Measurements from ENCODE around the gene PDZD2.

Gene PDZD2

DNA sequence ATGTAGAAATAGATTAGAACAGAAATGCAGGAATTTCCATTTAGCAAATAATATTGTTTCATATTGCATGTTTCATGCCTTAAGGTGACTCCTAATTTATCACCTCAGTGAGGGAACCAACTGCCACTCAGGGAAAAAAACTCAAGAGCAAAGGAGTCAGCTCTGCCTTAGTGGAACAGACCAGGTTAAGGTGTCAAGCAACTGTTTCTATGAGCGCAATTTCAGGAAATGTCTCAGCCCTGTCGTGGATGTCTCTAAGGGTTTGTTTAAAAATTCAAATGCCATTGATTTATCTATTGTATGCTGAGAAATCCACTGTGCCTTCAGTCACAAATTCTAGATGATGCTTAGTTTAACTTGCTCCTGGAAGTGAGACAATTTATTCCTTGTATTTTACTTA lies 34.7 kb upstream of the PDZD2 start:
- no peak overlapping the region for H3K4me3 ChIP-seq (ENCODE audit: low read depth, low read length)
- TF ChIP-seq, protein P1, sequence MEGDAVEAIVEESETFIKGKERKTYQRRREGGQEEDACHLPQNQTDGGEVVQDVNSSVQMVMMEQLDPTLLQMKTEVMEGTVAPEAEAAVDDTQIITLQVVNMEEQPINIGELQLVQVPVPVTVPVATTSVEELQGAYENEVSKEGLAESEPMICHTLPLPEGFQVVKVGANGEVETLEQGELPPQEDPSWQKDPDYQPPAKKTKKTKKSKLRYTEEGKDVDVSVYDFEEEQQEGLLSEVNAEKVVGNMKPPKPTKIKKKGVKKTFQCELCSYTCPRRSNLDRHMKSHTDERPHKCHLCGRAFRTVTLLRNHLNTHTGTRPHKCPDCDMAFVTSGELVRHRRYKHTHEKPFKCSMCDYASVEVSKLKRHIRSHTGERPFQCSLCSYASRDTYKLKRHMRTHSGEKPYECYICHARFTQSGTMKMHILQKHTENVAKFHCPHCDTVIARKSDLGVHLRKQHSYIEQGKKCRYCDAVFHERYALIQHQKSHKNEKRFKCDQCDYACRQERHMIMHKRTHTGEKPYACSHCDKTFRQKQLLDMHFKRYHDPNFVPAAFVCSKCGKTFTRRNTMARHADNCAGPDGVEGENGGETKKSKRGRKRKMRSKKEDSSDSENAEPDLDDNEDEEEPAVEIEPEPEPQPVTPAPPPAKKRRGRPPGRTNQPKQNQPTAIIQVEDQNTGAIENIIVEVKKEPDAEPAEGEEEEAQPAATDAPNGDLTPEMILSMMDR (IDR thresholded peaks at IDR 0.05), result no peak
- no peaks in the 10 kb centered on the region for H3K4me1 ChIP-seq
- H3K9ac ChIP-seq, result no peak overlapping the region
- no peaks in the 10 kb centered on the region for H3K79me2 ChIP-seq
- no peaks in the 10 kb centered on the region for H3K27me3 ChIP-seq (ENCODE audit: control insufficient read depth, insufficient read depth, low read length)
- H3K36me3 ChIP-seq (ENCODE audit: control insufficient read depth, insufficient read depth, low read length), result no peaks in the 10 kb centered on the region
- no peak overlapping the region for H2AFZ ChIP-seq
- H3K4me2 ChIP-seq (ENCODE audit: low read length), result no peak overlapping the region
- H3K27ac ChIP-seq, result no peak overlapping the region
- no peaks in the 10 kb centered on the region for H3K9me3 ChIP-seq (ENCODE audit: control insufficient read depth, low read length)

DNA sequence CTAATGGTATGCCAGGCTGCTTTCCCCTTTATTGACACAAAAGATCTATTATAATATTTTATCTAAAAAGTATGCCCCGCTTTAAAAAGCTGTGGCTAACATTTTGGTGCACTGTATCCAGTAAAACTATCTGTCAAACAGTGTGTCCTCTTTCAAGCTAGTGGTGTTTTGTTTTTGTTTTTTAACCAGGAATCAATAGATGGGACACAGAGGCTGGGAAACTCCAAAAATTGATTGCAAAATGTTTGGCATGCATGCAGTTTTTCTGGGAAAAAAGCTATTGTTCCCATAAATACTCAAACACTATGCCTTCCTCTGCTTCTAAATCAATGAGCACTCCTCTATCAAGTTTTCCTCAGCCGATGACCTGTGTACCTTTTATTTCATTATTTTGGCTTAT lies 34.3 kb upstream of the PDZD2 start:
- Histone ChIP-seq H3K4me1 (no peaks in the 10 kb centered on the region), H3K9ac (no peak overlapping the region), H3K36me3 (ENCODE audit: control insufficient read depth, insufficient read depth, low read length) (no peaks in the 10 kb centered on the region), H2AFZ (no peak overlapping the region), H3K9me3 (ENCODE audit: control insufficient read depth, low read length) (no peaks in the 10 kb centered on the region), H3K27me3 (ENCODE audit: control insufficient read depth, insufficient read depth, low read length) (no peaks in the 10 kb centered on the region), H3K4me2 (ENCODE audit: low read length) (no peak overlapping the region), H3K4me3 (ENCODE audit: low read depth, low read length) (no peak overlapping the region), H3K79me2 (no peaks in the 10 kb centered on the region), H3K27ac (no peak overlapping the region)
- TF ChIP-seq, protein P1 (IDR thresholded peaks at IDR 0.05), result no peak

DNA sequence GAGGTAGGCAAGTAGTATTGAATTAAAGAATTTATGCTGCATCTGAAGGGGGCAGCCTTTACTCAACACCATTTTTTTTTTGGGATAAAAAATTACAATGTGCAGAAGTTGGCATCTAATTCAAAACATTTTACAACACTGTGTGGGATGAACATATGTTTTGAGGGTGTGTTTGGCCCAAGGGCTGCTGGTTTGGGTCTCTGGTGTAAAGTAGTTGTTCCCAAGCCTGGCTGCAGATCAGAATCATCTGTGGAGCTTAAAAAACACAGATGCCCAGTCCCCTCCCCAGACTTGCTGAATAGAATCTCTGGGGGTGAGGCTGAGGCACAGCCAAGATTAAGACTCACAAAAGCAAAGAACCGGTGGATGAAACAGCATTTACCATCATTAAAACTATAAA lies 33.0 kb upstream of the PDZD2 start:
- no peaks in the 10 kb centered on the region for H3K79me2 ChIP-seq

GRCh38 chr5:31607546-31607945 lies 31.4 kb upstream of the PDZD2 start:
- no peaks in the 10 kb centered on the region for H3K27me3 ChIP-seq (ENCODE audit: control insufficient read depth, insufficient read depth, low read length)
- H3K4me2 ChIP-seq (ENCODE audit: low read length), result no peak overlapping the region
- H3K36me3 ChIP-seq (ENCODE audit: control insufficient read depth, insufficient read depth, low read length), result no peaks in the 10 kb centered on the region
- no peak overlapping the region for H2AFZ ChIP-seq
- H3K4me1 ChIP-seq, result no peaks in the 10 kb centered on the region
- H3K9me3 ChIP-seq (ENCODE audit: control insufficient read depth, low read length), result no peaks in the 10 kb centered on the region
- no peak overlapping the region for H3K4me3 ChIP-seq (ENCODE audit: low read depth, low read length)
- H3K9ac ChIP-seq, result no peak overlapping the region
- TF ChIP-seq, protein P1 (IDR thresholded peaks at IDR 0.05), result no peak
- H3K27ac ChIP-seq, result no peak overlapping the region
- H3K79me2 ChIP-seq, result no peaks in the 10 kb centered on the region

More for the DNA sequence above, 33.0 kb upstream of the PDZD2 start:
- Histone ChIP-seq H3K4me1 (no peaks in the 10 kb centered on the region), H2AFZ (no peak overlapping the region), H3K27me3 (ENCODE audit: control insufficient read depth, insufficient read depth, low read length) (no peaks in the 10 kb centered on the region), H3K9ac (no peak overlapping the region), H3K36me3 (ENCODE audit: control insufficient read depth, insufficient read depth, low read length) (no peaks in the 10 kb centered on the region), H3K9me3 (ENCODE audit: control insufficient read depth, low read length) (no peaks in the 10 kb centered on the region), H3K27ac (no peak overlapping the region), H3K4me2 (ENCODE audit: low read length) (no peak overlapping the region), H3K4me3 (ENCODE audit: low read depth, low read length) (no peak overlapping the region)
- TF ChIP-seq, protein P1 (IDR thresholded peaks at IDR 0.05), result no peak

- TF ChIP-seq, protein P1 (IDR thresholded peaks at IDR 0.05), result no peak
- no peaks in the 10 kb centered on the region for H3K36me3 ChIP-seq (ENCODE audit: control insufficient read depth, insufficient read depth, low read length)
- H3K27ac ChIP-seq, result no peak overlapping the region
- no peak overlapping the region for H2AFZ ChIP-seq
- no peak overlapping the region for H3K4me2 ChIP-seq (ENCODE audit: low read length)
- H3K9ac ChIP-seq, result no peak overlapping the region
- H3K4me1 ChIP-seq, result no peaks in the 10 kb centered on the region
- no peaks in the 10 kb centered on the region for H3K79me2 ChIP-seq
- no peaks in the 10 kb centered on the region for H3K27me3 ChIP-seq (ENCODE audit: control insufficient read depth, insufficient read depth, low read length)
- H3K4me3 ChIP-seq (ENCODE audit: low read depth, low read length), result no peak overlapping the region
- H3K9me3 ChIP-seq (ENCODE audit: control insufficient read depth, low read length), result no peaks in the 10 kb centered on the region
These were observed 27.9 kb upstream of the PDZD2 start for GRCh38 chr5:31611002-31611401.
